Activated B cell treated with CpG ODN at 0.5 μM for 24 hours (primary cell): Measurements from ENCODE around the gene CERK. TPM values are rescaled to one million over a fixed set of nuclear protein-coding genes. Genes with fewer than 3 reads are reported as not detected.
A peak's percentile ranks its signal among the peaks of the same experiment; 100 is the strongest.

Source experiments
- ATAC-seq: fragments of 200-7000 bp; cut with Tn5 transposase; one replicate; pipeline ENCODE4 v1.10.0; 2021; ENCODE audit warnings: low read depth, mild to moderate bottlenecking, moderate library complexity
- CTCF ChIA-PET: fragments of 350-600 bp; sonication (Branson Sonifier 250); formaldehyde crosslinking; loops from one replicate; lab custom pipeline; 2021; ENCODE audit warnings: antibody characterized with exemption; lab: Charles Lee
- POLR2A ChIA-PET: fragments of 350-600 bp; sonication (Branson Sonifier 250); formaldehyde crosslinking; loops from one replicate; lab custom pipeline; 2021; ENCODE audit warnings: antibody characterized with exemption; lab: Charles Lee
- DNase-seq: peaks from one replicate; pipeline ENCODE4 v3.0.0; 2022
- H3K27ac Mint-ChIP-seq: one replicate; pipeline ENCODE4 v1.8.0; 2020; ENCODE audit warnings: mixed read lengths
- H3K27me3 Mint-ChIP-seq: one replicate; pipeline ENCODE4 v1.8.0; 2021; ENCODE audit warnings: mixed read lengths
- H3K36me3 Mint-ChIP-seq: one replicate; pipeline ENCODE4 v1.8.0; 2021; ENCODE audit warnings: low read depth, mixed read lengths
- H3K4me1 Mint-ChIP-seq: one replicate; pipeline ENCODE4 v1.8.0; 2021; ENCODE audit warnings: mixed read lengths
- H3K4me3 Mint-ChIP-seq: one replicate; pipeline ENCODE4 v1.8.0; 2020; ENCODE audit warnings: mild to moderate bottlenecking, mixed read lengths
- H3K9me3 Mint-ChIP-seq: one replicate; pipeline ENCODE4 v1.8.0; 2020; ENCODE audit warnings: mixed read lengths
- CTCF ChIP-seq: fragments of 200-600 bp; IDR thresholded peaks from one replicate; pipeline ENCODE4 v1.8.0; 2022; ENCODE audit warnings: antibody characterized with exemption, mild to moderate bottlenecking
- intact Hi-C: fragments of 100-400 bp; cut with micrococcal nuclease; formaldehyde crosslinking; loops from one replicate; pipeline ENCODE4 v1.15.1; 2024
- total RNA-seq: library from RNA; stranded (reverse); gene quantifications from 2 replicates; pipeline ENCODE4 v1.2.3, GENCODE V29; 2022

Gene CERK
- total RNA-seq, 1 donor from 2014 or later: 13.8 TPM

GRCh38 chr22:46767249-46767985 is 29.4 kb upstream of the CERK start:
- POLR2A ChIA-PET: interaction anchor here (0.7 to 1.7 kb wide), 5 partner anchors 9 to 1847 kb away, joined by 3 to 12 read pairs (median 6); no protein-coding TSS in a partner anchor
- ATAC-seq (no peak), DNase-seq (no peak)
- H3K9me3 Mint-ChIP-seq: no peaks in the 10 kb centered on the region
- intact Hi-C loops: loop anchor here (10.0 kb wide), 1 partner anchor 733 kb away; no protein-coding TSS in a partner anchor
- H3K36me3 Mint-ChIP-seq: peaks cover 48% of the 10 kb centered on the region
- peak overlapping the region; percentile 93 for H3K27ac Mint-ChIP-seq
- peak overlapping the region; percentile 83 for H3K4me3 Mint-ChIP-seq
- no peak for TF ChIP-seq CTCF
- peaks cover 86% of the 10 kb centered on the region for H3K4me1 Mint-ChIP-seq
- no peaks in the 10 kb centered on the region for H3K27me3 Mint-ChIP-seq
- CTCF ChIA-PET: interaction anchor here (0.8 to 1.8 kb wide), 3 partner anchors 9 to 36 kb away, joined by 3 to 4 read pairs (median 3); no protein-coding TSS in a partner anchor

- POLR2A ChIA-PET: interaction anchor here (6.2 kb wide), 1 partner anchor 8 kb away, joined by 273 read pairs; no protein-coding TSS in a partner anchor
- intact Hi-C loops: loop anchor here (10.0 kb wide), 1 partner anchor 732 kb away; no protein-coding TSS in a partner anchor
- Mint-ChIP-seq H3K27me3 (no peaks in the 10 kb centered on the region), H3K4me3 (peak overlapping the region; percentile 83), H3K36me3 (peaks cover 52% of the 10 kb centered on the region), H3K27ac (peak overlapping the region; percentile 93), H3K4me1 (peaks cover 91% of the 10 kb centered on the region), H3K9me3 (no peaks in the 10 kb centered on the region)
- ATAC-seq (no peak), DNase-seq (no peak)
- CTCF ChIA-PET: interaction anchor here (1.2 kb wide), 1 partner anchor 8 kb away, joined by 4 read pairs; no protein-coding TSS in a partner anchor
- TF ChIP-seq CTCF: no peak
These were observed 28.6 kb upstream of the CERK start for GRCh38 chr22:46766611-46767010.

GRCh38 chr22:46764779-46765485 is 26.9 kb upstream of the CERK start:
- intact Hi-C loops: loop anchor here (10.0 kb wide), 1 partner anchor 730 kb away; no protein-coding TSS in a partner anchor
- Mint-ChIP-seq H3K9me3 (no peaks in the 10 kb centered on the region), H3K4me1 (peaks cover 78% of the 10 kb centered on the region), H3K36me3 (peaks cover 48% of the 10 kb centered on the region), H3K27me3 (no peaks in the 10 kb centered on the region), H3K27ac (peak overlapping the region; percentile 99), H3K4me3 (peak overlapping the region; percentile 99)
- DNase-seq: no peak
- CTCF ChIA-PET: interaction anchor here (1.1 to 11.6 kb wide), 3 partner anchors 11 to 202 kb away, joined by 3 to 266 read pairs (median 78); no protein-coding TSS in a partner anchor
- POLR2A ChIA-PET: interaction anchor here (0.6 to 6.2 kb wide), 6 partner anchors 10 to 361 kb away, joined by 3 to 273 read pairs (median 18); partner anchors contain the start of gene CERK
- ATAC-seq: no peak
- no peak for TF ChIP-seq CTCF

- POLR2A ChIA-PET: interaction anchor here (0.7 to 6.2 kb wide), 8 partner anchors 10 to 178 kb away, joined by 3 to 273 read pairs (median 17); partner anchors contain the start of gene CERK
- no peak for TF ChIP-seq CTCF
- intact Hi-C loops: loop anchor here (10.0 kb wide), 1 partner anchor 729 kb away; no protein-coding TSS in a partner anchor
- H3K36me3 Mint-ChIP-seq: peaks cover 45% of the 10 kb centered on the region
- H3K9me3 Mint-ChIP-seq: no peaks in the 10 kb centered on the region
- peak; percentile 5 for ATAC-seq
- no peaks in the 10 kb centered on the region for H3K27me3 Mint-ChIP-seq
- no peak for DNase-seq
- peak overlapping the region; percentile 99 for H3K27ac Mint-ChIP-seq
- CTCF ChIA-PET: interaction anchor here (1.1 to 11.6 kb wide), 3 partner anchors 12 to 201 kb away, joined by 3 to 266 read pairs (median 78); no protein-coding TSS in a partner anchor
- peak overlapping the region; percentile 99 for H3K4me3 Mint-ChIP-seq
- H3K4me1 Mint-ChIP-seq: peaks cover 71% of the 10 kb centered on the region
These were observed 26.2 kb upstream of the CERK start for GRCh38 chr22:46764140-46764680.
